HepG2 (cell line): Measurements from ENCODE around the gene SNRPN. TPM values are rescaled to one million over a fixed set of nuclear protein-coding genes. Genes with fewer than 3 reads are reported as not detected.

ENCODE experiments used
- AKNA ChIP-seq: sonication (generic); formaldehyde crosslinking; IDR thresholded peaks from 2 replicates; pipeline ENCODE4 v1.4.0; 2020; ENCODE audit warnings: missing genetic modification reagents, borderline replicate concordance
- ASH2L ChIP-seq: fragments of 300-600, 200-600 bp; sonication (generic); IDR thresholded peaks from 2 replicates; pipeline ENCODE4 v1.7.0; 2017; ENCODE audit warnings: low read depth, mild to moderate bottlenecking, moderate library complexity, mixed read lengths, low read length; ENCODE audit not compliant: insufficient read length
- ETV6 ChIP-seq: sonication (generic); formaldehyde crosslinking; conservative IDR thresholded peaks from 2 replicates; pipeline ENCODE4 v1.4.0; 2020; ENCODE audit warnings: missing genetic modification reagents
- FOXA1 ChIP-seq, 2 experiments: fragments of 450-650 bp in 1 of 2; sonication (generic) in 1 of 2; formaldehyde crosslinking in 1 of 2; IDR thresholded peaks; 2 replicates each; pipeline versions ENCODE4 v1.4.0 to v1.6.1; 2016 to 2020; ENCODE audit warnings: missing genetic modification reagents in 1 of 2
- FOXP4 ChIP-seq: sonication (generic); formaldehyde crosslinking; IDR thresholded peaks from 2 replicates; pipeline ENCODE4 v1.4.0; 2020; ENCODE audit warnings: missing genetic modification reagents
- JDP2 ChIP-seq: sonication (generic); formaldehyde crosslinking; IDR thresholded peaks from 2 replicates; pipeline ENCODE4 v1.8.1; 2022; ENCODE audit warnings: missing genetic modification reagents, borderline replicate concordance
- JUND ChIP-seq: sonication (generic); formaldehyde crosslinking; IDR thresholded peaks from 2 replicates; pipeline ENCODE4 v1.8.0; 2022; ENCODE audit warnings: mild to moderate bottlenecking, missing genetic modification reagents
- KDM5B ChIP-seq: sonication (generic); formaldehyde crosslinking; IDR thresholded peaks from 2 replicates; pipeline ENCODE4 v1.4.0; 2020; ENCODE audit warnings: missing genetic modification reagents, mild to moderate bottlenecking, borderline replicate concordance
- MXD3 ChIP-seq: IDR thresholded peaks from 2 replicates; pipeline ENCODE4 v1.6.1; 2016; ENCODE audit warnings: mild to moderate bottlenecking, missing biosample characterization, missing genetic modification reagents
- PATZ1 ChIP-seq: sonication (generic); formaldehyde crosslinking; IDR thresholded peaks from 2 replicates; pipeline ENCODE4 v1.4.0; 2020; ENCODE audit warnings: missing genetic modification reagents
- PHF21A ChIP-seq: sonication (generic); formaldehyde crosslinking; IDR thresholded peaks from 2 replicates; pipeline ENCODE4 v1.5.0; 2020; ENCODE audit warnings: mild to moderate bottlenecking, missing genetic modification reagents
- PLRG1 ChIP-seq: fragments of 450-650 bp; conservative IDR thresholded peaks from 2 replicates; pipeline ENCODE4 v1.6.1; 2016
- SOX6 ChIP-seq, 2 experiments: fragments of 450-650 bp in 1 of 2; sonication (generic) in 1 of 2; formaldehyde crosslinking in 1 of 2; IDR thresholded peaks; 2 replicates each; pipeline versions ENCODE4 v1.4.0 to v1.6.1; 2017 to 2020; ENCODE audit warnings: antibody characterized with exemption in 1 of 2, mild to moderate bottlenecking in 1 of 2, missing genetic modification reagents in 1 of 2
- ZNF136 ChIP-seq: sonication (generic); formaldehyde crosslinking; IDR thresholded peaks from 2 replicates; pipeline ENCODE4 v1.8.1; 2022; ENCODE audit warnings: low read depth, mild to moderate bottlenecking, moderate library complexity, missing genetic modification reagents
- ZNF276 ChIP-seq: sonication (generic); formaldehyde crosslinking; IDR thresholded peaks from 2 replicates; pipeline ENCODE4 v1.4.0; 2020; ENCODE audit warnings: mild to moderate bottlenecking, low read depth, missing genetic modification reagents
- polyA plus RNA-seq, 8 experiments: library from polyadenylated mRNA; depleted of rRNA in 3 of 8; stranded (reverse) in 7 of 8; unstranded in 1 of 8; fragments of >200 nt; fragmentation: Illumina TruSeq in 4 of 8; extraction: Trizol in 4 of 8; gene quantifications; 2 replicates each; pipeline versions ENCODE4 v1.2.1 to v1.2.3, GENCODE V29; 2011 to 2016; ENCODE audit warnings: low read depth in 4 of 8, missing spikeins in 1 of 8, mixed read lengths in 1 of 8; ENCODE audit not compliant: insufficient read depth in 1 of 8
- total RNA-seq, 5 experiments: library from RNA; depleted of rRNA; stranded (reverse); fragments of >200 nt; fragmentation: Illumina TruSeq; extraction: Trizol; gene quantifications; 2 replicates each; pipeline ENCODE4 v1.2.3, GENCODE V29; 2016; ENCODE audit warnings: low read depth in 1 of 5

Gene SNRPN
- total and polyA plus RNA-seq, 2 of the 13 experiments (the other 11 are each of a cell fraction or from before 2014, with no cell fraction given) = 133 to 212 TPM

GRCh38 chr15:24962880-24963279, 8.1 kb downstream of the SNRPN start (continued):
- TF ChIP-seq FOXA1 (IDR thresholded peaks at IDR 0.05) = no peak
- TF ChIP-seq FOXA1 (CRISPR knock-in tag; IDR thresholded peaks at IDR 0.05) = peak; percentile 66
- TF ChIP-seq ETV6 (CRISPR knock-in tag) = no peak
- no peak for TF ChIP-seq PLRG1
- TF ChIP-seq FOXP4 (CRISPR knock-in tag) = peak; percentile 24; the same call in 1 of the 2 replicates
- no peak for TF ChIP-seq ZNF276
- TF ChIP-seq AKNA (CRISPR knock-in tag) = no peak
- TF ChIP-seq JUND = no peak
- TF ChIP-seq JDP2 (CRISPR knock-in tag) = no peak
- TF ChIP-seq KDM5B (CRISPR knock-in tag) = no peak
- TF ChIP-seq PATZ1 (CRISPR knock-in tag) = no peak
- TF ChIP-seq SOX6 (IDR thresholded peaks at IDR 0.05) = no peak
- 0 out of 2 replicates have a peak, but pooled peaks have one; percentile 14 for TF ChIP-seq SOX6 (CRISPR knock-in tag; IDR thresholded peaks at IDR 0.05)
- no peak for TF ChIP-seq MXD3 (CRISPR knock-in tag)
- TF ChIP-seq PHF21A = no peak
- TF ChIP-seq ASH2L = no peak
- no peak for TF ChIP-seq ZNF136
